K562 (cell line): Measurements from ENCODE around the gene CREB3L1.
A peak's percentile ranks its signal among the peaks of the same experiment; 100 is the strongest.

Experiments used
- CHD2 ChIP-seq: IDR thresholded peaks from 2 replicates; pipeline ENCODE4 v1.6.1; 2011; ENCODE audit warnings: low read depth, low read length
- JUND ChIP-seq, 2 experiments: IDR thresholded peaks; 2 replicates in 1 of 2; 3 replicates in 1 of 2; pipeline ENCODE4 v1.6.1; 2011; ENCODE audit warnings: borderline replicate concordance in 2 of 2, low read depth in 2 of 2, low read length in 2 of 2, improper control_type of control experiment in 1 of 2, missing biosample characterization in 1 of 2, missing genetic modification characterization in 1 of 2, missing genetic modification reagents in 1 of 2
- POLR2A ChIP-seq: fragments of 450-650 bp; conservative IDR thresholded peaks from 2 replicates; pipeline ENCODE4 v1.6.1; 2016
- ZNF76 ChIP-seq: fragments of 250-450 bp; sonication (Bioruptor Pico); IDR thresholded peaks from 2 replicates; pipeline ENCODE4 v1.4.0; 2020; ENCODE audit warnings: mild to moderate bottlenecking, moderate library complexity, borderline replicate concordance

GRCh38 chr11:46278387-46279125, 1.1 kb downstream of the CREB3L1 start:
- TF ChIP-seq JUND (IDR thresholded peaks at IDR 0.05; ENCODE audit: borderline replicate concordance, low read depth, low read length): 0 out of 2 replicates have a peak, but pooled peaks have one; percentile 6
- TF ChIP-seq JUND (tag; IDR thresholded peaks at IDR 0.05; ENCODE audit: borderline replicate concordance, low read depth, low read length): no peak; the same call in 2 of the 3 replicates
- TF ChIP-seq POLR2A: peak; percentile 54
- no peak for TF ChIP-seq CHD2
- TF ChIP-seq ZNF76 (CRISPR knock-in tag): no peak
